SK-N-SH (cell line): Measurements from ENCODE around the gene ACKR3. TPM values are rescaled to one million over a fixed set of nuclear protein-coding genes. Genes with fewer than 3 reads are reported as not detected.

ENCODE experiments used
- CTCF ChIA-PET: fragments of 300-600, 350-600 bp; formaldehyde crosslinking; extraction: SDS; loops from one replicate; lab custom pipeline; 2021; lab: Yijun Ruan, JAX
- POLR2A ChIA-PET: fragments of 350-600 bp; sonication (Branson Sonifier 250); formaldehyde crosslinking; extraction: SDS; loops from one replicate; lab custom pipeline; 2020; ENCODE audit warnings: antibody characterized with exemption, inconsistent platforms; lab: Yijun Ruan, JAX
- DNase-seq: peaks from one replicate; pipeline ENCODE4 v3.0.0; 2012
- H2AFZ ChIP-seq: fragments of 200-600 bp; sonication (generic); 2 replicates; pipeline ENCODE4 v1.8.1; 2016; ENCODE audit warnings: antibody characterized with exemption, mild to moderate bottlenecking, low read depth
- H3F3A ChIP-seq: fragments of 200-600 bp; sonication (generic); replicated peaks from 2 replicates; pipeline ENCODE3; 2016; ENCODE audit warnings: antibody characterized with exemption, mild to moderate bottlenecking; ENCODE audit not compliant: insufficient read depth
- H3K27ac ChIP-seq, 2 experiments: fragments of 200-500 bp in 1 of 2; fragments of 200-600 bp in 1 of 2; sonication (Bioruptor generic) in 1 of 2; sonication (generic), shearing (Covaris generic) in 1 of 2; 2 replicates each; pipeline versions ENCODE4 v1.5.1 to v1.6.1; 2014 to 2016; ENCODE audit warnings: low read depth in 2 of 2, inconsistent platforms in 1 of 2, low read length in 1 of 2, mild to moderate bottlenecking in 1 of 2, mixed read lengths in 1 of 2
- H3K27me3 ChIP-seq: fragments of 200-600 bp; sonication (generic), shearing (Covaris generic); 2 replicates; pipeline ENCODE4 v1.6.1; 2016; ENCODE audit warnings: mixed run types; ENCODE audit not compliant: insufficient read depth
- H3K36me3 ChIP-seq, 2 experiments: fragments of 200-500 bp in 1 of 2; fragments of 200-600 bp in 1 of 2; sonication (Bioruptor generic) in 1 of 2; sonication (generic) in 1 of 2; replicated peaks in 1 of 2; 2 replicates each; pipeline versions ENCODE3 to v1.5.1; 2014 to 2016; ENCODE audit warnings: low read length in 1 of 2, mild to moderate bottlenecking in 1 of 2; ENCODE audit not compliant: insufficient read depth in 2 of 2, control insufficient read depth in 1 of 2
- H3K4me1 ChIP-seq, 2 experiments: fragments of 200-500 bp in 1 of 2; fragments of 200-600 bp in 1 of 2; sonication (Bioruptor generic) in 1 of 2; sonication (generic), shearing (Covaris generic) in 1 of 2; 2 replicates each; pipeline versions ENCODE4 v1.5.1 to v1.6.1; 2014 to 2016; ENCODE audit warnings: low read depth in 1 of 2, low read length in 1 of 2, mixed run types in 1 of 2; ENCODE audit not compliant: insufficient read depth in 2 of 2, control insufficient read depth in 1 of 2
- H3K4me2 ChIP-seq: fragments of 200-600 bp; sonication (generic), shearing (Covaris generic); 2 replicates; pipeline ENCODE4 v1.6.1; 2017; ENCODE audit warnings: mixed run types
- H3K4me3 ChIP-seq, 2 experiments: fragments of 200-500 bp in 1 of 2; fragments of 200-600 bp in 1 of 2; sonication (Bioruptor generic) in 1 of 2; sonication (generic), shearing (Covaris generic) in 1 of 2; 2 replicates each; pipeline versions ENCODE4 v1.5.1 to v1.8.1; 2014 to 2016; ENCODE audit warnings: low read depth in 2 of 2, inconsistent platforms in 1 of 2, low read length in 1 of 2, mild to moderate bottlenecking in 1 of 2, mixed read lengths in 1 of 2, moderate library complexity in 1 of 2
- H3K79me2 ChIP-seq: fragments of 200-600 bp; sonication (generic); 2 replicates; pipeline ENCODE4 v1.8.1; 2017; ENCODE audit warnings: mild to moderate bottlenecking; ENCODE audit not compliant: insufficient read depth
- H3K9ac ChIP-seq: fragments of 200-600 bp; sonication (generic); 2 replicates; pipeline ENCODE4 v1.6.1; 2017; ENCODE audit warnings: mixed run types
- H3K9me2 ChIP-seq: fragments of 200-600 bp; sonication (generic); 2 replicates; pipeline ENCODE4 v1.6.1; 2017; ENCODE audit warnings: mixed run types
- H3K9me3 ChIP-seq: fragments of 200-600 bp; sonication (generic); 2 replicates; pipeline ENCODE4 v1.6.1; 2017; ENCODE audit warnings: mixed run types, mild to moderate bottlenecking, moderate library complexity
- H4K20me1 ChIP-seq: fragments of 200-600 bp; sonication (generic); 2 replicates; pipeline ENCODE4 v1.6.1; 2017; ENCODE audit warnings: mild to moderate bottlenecking, mixed run types; ENCODE audit not compliant: insufficient read depth
- CHD2 ChIP-seq: fragments of 150-350 bp; IDR thresholded peaks from 2 replicates; pipeline ENCODE4 v1.6.1; 2018; ENCODE audit warnings: low read length; ENCODE audit not compliant: partially characterized antibody
- ELF1 ChIP-seq: IDR thresholded peaks from 2 replicates; pipeline ENCODE4 v1.4.0; 2012
- EP300 ChIP-seq, 2 experiments: IDR thresholded peaks; 2 replicates each; pipeline versions ENCODE4 v1.4.0 to v1.6.1; 2012; ENCODE audit warnings: borderline replicate concordance in 1 of 2, low read depth in 1 of 2, low read length in 1 of 2
- FOSL2 ChIP-seq: IDR thresholded peaks from 2 replicates; pipeline ENCODE4 v1.4.0; 2012; ENCODE audit warnings: low read depth, mild to moderate bottlenecking, moderate library complexity, borderline replicate concordance
- GABPA ChIP-seq: IDR thresholded peaks from 2 replicates; pipeline ENCODE4 v1.4.0; 2012; ENCODE audit warnings: low read depth, mild to moderate bottlenecking
- JUND ChIP-seq: IDR thresholded peaks from 2 replicates; pipeline ENCODE4 v1.4.0; 2012
- MAX ChIP-seq: IDR thresholded peaks from 2 replicates; pipeline ENCODE4 v1.4.0; 2012; ENCODE audit warnings: low read depth
- MEF2A ChIP-seq: IDR thresholded peaks from 2 replicates; pipeline ENCODE4 v1.4.0; 2012; ENCODE audit warnings: low read depth, borderline replicate concordance
- MXI1 ChIP-seq: IDR thresholded peaks from 2 replicates; pipeline ENCODE4 v1.6.1; 2012; ENCODE audit warnings: mild to moderate bottlenecking, low read depth, low read length, improper control_type of control experiment
- PBX3 ChIP-seq: IDR thresholded peaks from 2 replicates; pipeline ENCODE4; 2012
- POLR2AphosphoS5 ChIP-seq: IDR thresholded peaks from 2 replicates; pipeline ENCODE4 v1.6.1; 2012; ENCODE audit warnings: low read depth, low read length
- RAD21 ChIP-seq: IDR thresholded peaks from 2 replicates; pipeline ENCODE4 v1.6.1; 2012; ENCODE audit warnings: mild to moderate bottlenecking, low read length
- RCOR1 ChIP-seq: fragments of 150-350 bp; IDR thresholded peaks from 2 replicates; pipeline ENCODE4 v1.6.1; 2017; ENCODE audit warnings: antibody characterized with exemption, low read length
- RXRA ChIP-seq: IDR thresholded peaks from 2 replicates; pipeline ENCODE4 v1.4.0; 2012; ENCODE audit warnings: low read depth, mild to moderate bottlenecking, borderline replicate concordance
- SIN3A ChIP-seq: IDR thresholded peaks from 2 replicates; pipeline ENCODE4 v1.6.1; 2012; ENCODE audit warnings: low read depth, mild to moderate bottlenecking, low read length, moderate library complexity, borderline replicate concordance
- USF1 ChIP-seq: IDR thresholded peaks from 2 replicates; pipeline ENCODE4 v1.4.0; 2012; ENCODE audit warnings: low read depth, borderline replicate concordance
- YY1 ChIP-seq: IDR thresholded peaks from 2 replicates; pipeline ENCODE4 v1.4.0; 2012; ENCODE audit warnings: low read depth, mild to moderate bottlenecking
- WGBS: methylation state at CpG from one replicate; pipeline ENCODE4 v1.1.6; 2017; ENCODE audit warnings: low lambda C conversion rate; 5-methylcytosine and 5-hydroxymethylcytosine counted together
- polyA plus RNA-seq, 3 experiments: library from polyadenylated mRNA; depleted of rRNA; stranded (reverse); fragments of >200 nt; gene quantifications; 2 replicates each; pipeline ENCODE4 v1.2.3, GENCODE V29; 2012

Gene ACKR3
- polyA plus RNA-seq, 1 of the 3 experiments (the other 2 are of a cell fraction) = not detected

- CTCF ChIA-PET = interaction anchor here (2.3 kb wide), 1 partner anchor 10 kb away, joined by 6 read pairs; no protein-coding TSS in a partner anchor
- no peak for DNase-seq
- H2AFZ ChIP-seq = no peak overlapping the region
- peaks cover 12% of the 10 kb centered on the region; the same call in 1 of the 2 replicates for H3K27me3 ChIP-seq
- H4K20me1 ChIP-seq = no peaks in the 10 kb centered on the region
- H3K4me1 ChIP-seq = no peaks in the 10 kb centered on the region
- no peaks in the 10 kb centered on the region for H3K36me3 ChIP-seq
- H3K79me2 ChIP-seq = no peaks in the 10 kb centered on the region
- TF ChIP-seq ELF1 = no peak
- TF ChIP-seq USF1 = no peak
- no peak for TF ChIP-seq GABPA
- TF ChIP-seq EP300 (IDR thresholded peaks at IDR 0.05; ENCODE audit: borderline replicate concordance in 1 of 2, low read depth in 1 of 2, low read length in 1 of 2) = no peak
- no peak for TF ChIP-seq MXI1
- no peak for TF ChIP-seq MEF2A
- no peaks in the 10 kb centered on the region for H3K9me3 ChIP-seq
- no peaks in the 10 kb centered on the region for H3F3A ChIP-seq
- H3K4me2 ChIP-seq = no peak overlapping the region
- 16% methylated on average over 6 of the region's 6 CpGs for WGBS
- H3K4me3 ChIP-seq = no peak overlapping the region
- H3K9me2 ChIP-seq = no peaks in the 10 kb centered on the region
- POLR2A ChIA-PET = no interaction called here
- no peak overlapping the region for H3K27ac ChIP-seq
- no peak overlapping the region for H3K9ac ChIP-seq
These were observed 47.7 kb downstream of the ACKR3 start for GRCh38 chr2:236617221-236617737.

- H3K9ac ChIP-seq = no peak overlapping the region
- TF ChIP-seq MXI1 = no peak
- no peak for TF ChIP-seq RAD21
- no peak for TF ChIP-seq RXRA
- TF ChIP-seq YY1 = no peak
- no peak for TF ChIP-seq SIN3A
- TF ChIP-seq FOSL2 = no peak
- no peak for TF ChIP-seq JUND
- no peak for TF ChIP-seq CHD2
- TF ChIP-seq RCOR1 = no peak
- no peak for TF ChIP-seq POLR2AphosphoS5
- no peak for TF ChIP-seq MAX
- no peak for TF ChIP-seq USF1
- no peak for TF ChIP-seq PBX3
- TF ChIP-seq, all 33 proteins: peak for 0
- no peaks in the 10 kb centered on the region for H3K36me3 ChIP-seq
- no peak overlapping the region for H3K27ac ChIP-seq
- peaks cover 12% of the 10 kb centered on the region; the same call in 1 of the 2 replicates for H3K27me3 ChIP-seq
- no peak overlapping the region for H3K4me2 ChIP-seq
- no peaks in the 10 kb centered on the region for H3K9me3 ChIP-seq
- H2AFZ ChIP-seq = no peak overlapping the region
- no peaks in the 10 kb centered on the region for H3K79me2 ChIP-seq
- H3F3A ChIP-seq = no peaks in the 10 kb centered on the region
- DNase-seq = no peak
- no peak overlapping the region for H3K4me3 ChIP-seq
- CTCF ChIA-PET = interaction anchor here (2.3 kb wide), 1 partner anchor 10 kb away, joined by 6 read pairs; no protein-coding TSS in a partner anchor
- 48% methylated on average over 10 of the region's 10 CpGs for WGBS
- H4K20me1 ChIP-seq = no peaks in the 10 kb centered on the region
- POLR2A ChIA-PET = no interaction called here
- H3K4me1 ChIP-seq = no peaks in the 10 kb centered on the region
- H3K9me2 ChIP-seq = no peaks in the 10 kb centered on the region
These were observed 48.2 kb downstream of the ACKR3 start for GRCh38 chr2:236617796-236618195.
